Peyer's patch (tissue), 4 donors: ENCODE data around the gene CIART.

Experiments used
- POLR2A ChIP-seq, 2 donors: fragments of 450-650 bp; IDR thresholded peaks; one replicate each; pipeline ENCODE4 v1.5.1; 2017; ENCODE audit warnings: antibody characterized with exemption in 2 of 2, mild to moderate bottlenecking in 2 of 2, moderate library complexity in 2 of 2
- TF ChIP-seq, protein P1 (sequence below), 6 experiments: fragments of 450-650 bp in 4 of 6; fragments of 200-600 bp in 2 of 6; sonication (generic) in 1 of 6; IDR thresholded peaks; one replicate each; pipeline ENCODE4 v1.5.1; 2017 to 2019; ENCODE audit warnings: antibody characterized with exemption in 6 of 6, mild to moderate bottlenecking in 3 of 6, moderate library complexity in 1 of 6

- TF ChIP-seq, protein P1, sequence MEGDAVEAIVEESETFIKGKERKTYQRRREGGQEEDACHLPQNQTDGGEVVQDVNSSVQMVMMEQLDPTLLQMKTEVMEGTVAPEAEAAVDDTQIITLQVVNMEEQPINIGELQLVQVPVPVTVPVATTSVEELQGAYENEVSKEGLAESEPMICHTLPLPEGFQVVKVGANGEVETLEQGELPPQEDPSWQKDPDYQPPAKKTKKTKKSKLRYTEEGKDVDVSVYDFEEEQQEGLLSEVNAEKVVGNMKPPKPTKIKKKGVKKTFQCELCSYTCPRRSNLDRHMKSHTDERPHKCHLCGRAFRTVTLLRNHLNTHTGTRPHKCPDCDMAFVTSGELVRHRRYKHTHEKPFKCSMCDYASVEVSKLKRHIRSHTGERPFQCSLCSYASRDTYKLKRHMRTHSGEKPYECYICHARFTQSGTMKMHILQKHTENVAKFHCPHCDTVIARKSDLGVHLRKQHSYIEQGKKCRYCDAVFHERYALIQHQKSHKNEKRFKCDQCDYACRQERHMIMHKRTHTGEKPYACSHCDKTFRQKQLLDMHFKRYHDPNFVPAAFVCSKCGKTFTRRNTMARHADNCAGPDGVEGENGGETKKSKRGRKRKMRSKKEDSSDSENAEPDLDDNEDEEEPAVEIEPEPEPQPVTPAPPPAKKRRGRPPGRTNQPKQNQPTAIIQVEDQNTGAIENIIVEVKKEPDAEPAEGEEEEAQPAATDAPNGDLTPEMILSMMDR (IDR thresholded peaks at IDR 0.05) = no peak
- TF ChIP-seq POLR2A (IDR thresholded peaks at IDR 0.05) = no peak
Observed at GRCh38 chr1:150234309-150234565, 48.1 kb upstream of the CIART start.
